Mucosa of descending colon (tissue), 3 donors: ENCODE data around the gene SCAF8. TPM values are rescaled to one million over a fixed set of nuclear protein-coding genes. Genes with fewer than 3 reads are reported as not detected.

Experiments
- ATAC-seq: fragments of 200-7000 bp; cut with Tn5 transposase; one replicate; pipeline ENCODE4 v1.9.1; 2020; ENCODE audit warnings: mild to moderate bottlenecking, moderate library complexity
- DNase-seq, 3 donors: peaks; one replicate each; pipeline ENCODE4 v3.0.0-alpha.2; 2020
- H3K36me3 ChIP-seq: fragments of 200-600 bp; one replicate; pipeline ENCODE4 v1.8.0; 2021; ENCODE audit warnings: low read depth, mild to moderate bottlenecking
- H3K4me1 ChIP-seq: fragments of 200-600 bp; one replicate; pipeline ENCODE4 v1.8.0; 2021; ENCODE audit warnings: low read depth, mild to moderate bottlenecking
- H3K4me3 ChIP-seq: fragments of 200-600 bp; one replicate; pipeline ENCODE4 v1.8.0; 2021; ENCODE audit warnings: mild to moderate bottlenecking
- H3K9me3 ChIP-seq: fragments of 200-600 bp; one replicate; pipeline ENCODE4 v1.8.0; 2021; ENCODE audit warnings: mild to moderate bottlenecking
- intact Hi-C, 2 donors: fragments of 100-400 bp; cut with DNase I in 1 of 2; cut with micrococcal nuclease in 1 of 2; formaldehyde crosslinking; loops; one replicate each; pipeline versions ENCODE4 v1.11.0 to v1.11.1; 2022; cut with DNase I, micrococcal nuclease
- total RNA-seq, 3 donors: library from RNA; stranded (reverse); fragmentation: NEBNext Ultra II Directional in 2 of 3; extraction: Animal tissue kit (Norgen Biotek cat#: 25700) in 2 of 3; gene quantifications; one replicate each; pipeline versions ENCODE4 v1.2.1 to v1.2.4, GENCODE V29; 2021 to 2023
- TF ChIP-seq, protein P1 (sequence below): fragments of 200-600 bp; IDR thresholded peaks from one replicate; pipeline ENCODE4 v1.8.0; 2022; ENCODE audit warnings: antibody characterized with exemption, mild to moderate bottlenecking
- donor health status: DM: no; HTN: no; CAD: no; lungs with moderate emphysema.
- donor health status: DM: no; HTN: no; CAD: no.
- donor health status: DM: no; HTN: yes; CAD: no.

SCAF8 gene
- total RNA-seq, 3 donors from 2014 or later: 36.4 to 48.6 (median 45.0) TPM

DNA sequence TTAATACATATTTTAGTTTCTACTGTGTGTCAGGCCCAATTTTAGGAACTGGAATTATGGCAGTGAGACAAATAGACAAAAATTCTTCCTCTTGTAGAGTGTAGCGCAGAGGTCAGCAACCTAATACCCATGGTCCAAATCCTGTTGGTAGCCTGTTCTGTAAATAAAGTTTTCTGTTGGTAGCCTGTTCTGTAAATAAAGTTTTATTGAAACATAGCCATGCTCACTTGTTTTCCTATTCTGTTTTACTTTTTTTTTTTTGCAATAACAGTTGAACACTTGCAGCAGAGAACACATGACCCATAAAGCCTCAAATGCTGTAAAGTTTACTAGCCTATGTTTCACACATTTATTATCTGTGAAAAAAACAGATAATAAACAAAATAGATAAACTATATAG is 87.9 kb downstream of the SCAF8 start:
- Histone ChIP-seq H3K9me3 (no peaks in the 10 kb centered on the region), H3K36me3 (no peaks in the 10 kb centered on the region), H3K4me3 (no peak overlapping the region), H3K4me1 (no peaks in the 10 kb centered on the region)
- intact Hi-C loops: no loop called here
- no peak for DNase-seq
- ATAC-seq: no peak
- TF ChIP-seq, protein P1, sequence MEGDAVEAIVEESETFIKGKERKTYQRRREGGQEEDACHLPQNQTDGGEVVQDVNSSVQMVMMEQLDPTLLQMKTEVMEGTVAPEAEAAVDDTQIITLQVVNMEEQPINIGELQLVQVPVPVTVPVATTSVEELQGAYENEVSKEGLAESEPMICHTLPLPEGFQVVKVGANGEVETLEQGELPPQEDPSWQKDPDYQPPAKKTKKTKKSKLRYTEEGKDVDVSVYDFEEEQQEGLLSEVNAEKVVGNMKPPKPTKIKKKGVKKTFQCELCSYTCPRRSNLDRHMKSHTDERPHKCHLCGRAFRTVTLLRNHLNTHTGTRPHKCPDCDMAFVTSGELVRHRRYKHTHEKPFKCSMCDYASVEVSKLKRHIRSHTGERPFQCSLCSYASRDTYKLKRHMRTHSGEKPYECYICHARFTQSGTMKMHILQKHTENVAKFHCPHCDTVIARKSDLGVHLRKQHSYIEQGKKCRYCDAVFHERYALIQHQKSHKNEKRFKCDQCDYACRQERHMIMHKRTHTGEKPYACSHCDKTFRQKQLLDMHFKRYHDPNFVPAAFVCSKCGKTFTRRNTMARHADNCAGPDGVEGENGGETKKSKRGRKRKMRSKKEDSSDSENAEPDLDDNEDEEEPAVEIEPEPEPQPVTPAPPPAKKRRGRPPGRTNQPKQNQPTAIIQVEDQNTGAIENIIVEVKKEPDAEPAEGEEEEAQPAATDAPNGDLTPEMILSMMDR: no peak

DNA sequence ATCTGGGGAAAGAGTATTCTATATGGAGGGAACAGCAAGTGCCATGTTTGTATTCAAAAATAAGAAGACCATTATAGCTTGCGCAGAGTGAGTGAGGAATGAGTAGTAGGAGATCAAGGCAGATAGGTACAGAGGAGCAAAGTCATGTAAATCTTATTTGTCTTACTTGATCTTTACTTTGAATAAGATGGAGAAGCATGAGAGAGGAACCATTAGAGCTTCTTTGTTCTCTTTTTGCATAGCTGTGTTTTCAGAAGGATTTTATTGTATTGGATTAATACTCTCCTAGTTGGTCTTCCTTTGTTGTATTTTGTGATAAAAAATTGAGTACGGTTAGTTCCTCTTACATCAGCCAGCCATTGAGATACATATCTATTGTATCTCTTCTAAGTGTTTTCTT is 88.4 kb downstream of the SCAF8 start:
- Histone ChIP-seq H3K4me1 (no peaks in the 10 kb centered on the region), H3K9me3 (no peaks in the 10 kb centered on the region), H3K36me3 (no peaks in the 10 kb centered on the region), H3K4me3 (no peak overlapping the region)
- ATAC-seq: no peak
- intact Hi-C loops: no loop called here
- DNase-seq: no peak
- TF ChIP-seq, protein P1: no peak

DNA sequence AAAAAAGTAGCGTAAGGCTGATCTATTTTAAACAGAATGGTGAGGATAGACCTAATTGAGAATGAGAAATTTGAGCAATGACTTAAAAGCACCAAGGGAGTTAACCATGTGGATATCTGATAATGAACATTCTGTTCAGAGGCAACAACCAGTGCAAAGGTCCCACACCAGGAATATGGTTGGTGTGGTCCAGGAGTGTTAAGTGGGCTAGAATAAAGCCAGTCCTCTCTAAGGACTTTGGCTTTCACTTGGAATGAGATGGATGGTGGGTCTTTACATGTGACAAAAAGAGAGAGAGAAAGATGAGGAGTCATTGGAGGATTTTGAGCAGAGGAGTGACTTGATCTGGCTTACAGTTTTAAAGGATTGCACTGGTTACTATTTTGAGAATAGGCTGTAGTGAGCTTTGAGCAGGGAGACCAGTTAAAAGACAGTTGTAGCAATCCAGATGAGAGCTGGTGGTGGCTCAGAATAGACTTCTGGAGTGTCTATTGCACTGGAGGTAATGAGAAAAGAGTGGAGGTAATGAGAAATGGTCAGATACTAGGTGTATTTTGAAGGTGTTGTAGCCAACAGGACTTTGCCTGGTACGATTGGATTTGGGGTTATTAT is 89.8 kb downstream of the SCAF8 start:
- ATAC-seq (no peak), DNase-seq (no peak)
- TF ChIP-seq, protein P1: no peak
- H3K9me3 ChIP-seq: no peaks in the 10 kb centered on the region
- H3K4me3 ChIP-seq: no peak overlapping the region
- H3K4me1 ChIP-seq: no peaks in the 10 kb centered on the region
- intact Hi-C loops: no loop called here
- no peaks in the 10 kb centered on the region for H3K36me3 ChIP-seq

DNA sequence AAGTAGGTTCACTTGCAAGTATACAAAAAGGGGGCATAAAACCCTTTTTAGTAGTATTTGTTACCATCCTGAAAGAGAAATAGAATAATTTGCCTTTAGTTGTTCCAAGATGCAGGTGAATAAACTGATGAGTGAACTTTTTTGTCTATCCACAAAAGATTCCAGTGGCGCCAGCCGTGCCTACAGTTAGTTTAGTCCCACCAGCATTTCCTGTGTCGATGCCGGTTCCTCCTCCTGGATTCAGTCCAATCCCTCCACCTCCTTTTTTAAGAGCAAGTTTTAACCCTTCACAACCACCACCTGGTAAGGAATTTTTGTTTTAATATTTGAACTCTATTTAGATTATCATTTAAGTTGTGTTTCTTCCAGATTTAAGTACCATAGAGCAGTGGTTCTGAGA is 90.9 kb downstream of the SCAF8 start:
- Histone ChIP-seq H3K4me3 (no peak overlapping the region), H3K4me1 (no peaks in the 10 kb centered on the region), H3K9me3 (no peaks in the 10 kb centered on the region), H3K36me3 (no peaks in the 10 kb centered on the region)
- intact Hi-C loops: no loop called here
- ATAC-seq (no peak), DNase-seq (no peak)
- TF ChIP-seq, protein P1: no peak

DNA sequence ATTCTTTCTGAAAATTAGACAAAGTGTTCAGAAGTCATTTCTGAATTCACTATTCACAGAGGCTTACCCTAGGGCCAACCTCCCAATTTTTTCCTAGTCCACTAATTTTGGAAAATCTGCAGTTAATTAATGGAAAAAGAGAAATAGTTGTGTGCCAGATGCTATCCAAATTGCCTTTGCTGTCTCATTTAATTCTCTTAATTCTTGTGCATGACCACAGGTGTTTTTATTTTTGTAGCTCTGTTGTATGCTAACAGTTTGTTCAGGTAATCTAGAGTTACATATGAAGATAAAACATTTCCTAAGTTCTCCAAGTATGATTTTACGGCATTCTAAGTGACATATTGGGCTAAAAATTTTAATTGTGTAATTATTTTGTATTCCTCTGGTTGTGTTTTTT is 96.8 kb downstream of the SCAF8 start:
- intact Hi-C loops: no loop called here
- no peaks in the 10 kb centered on the region for H3K4me1 ChIP-seq
- TF ChIP-seq, protein P1: no peak
- no peaks in the 10 kb centered on the region for H3K36me3 ChIP-seq
- no peaks in the 10 kb centered on the region for H3K9me3 ChIP-seq
- no peak overlapping the region for H3K4me3 ChIP-seq
- DNase-seq: no peak
- no peak for ATAC-seq

DNA sequence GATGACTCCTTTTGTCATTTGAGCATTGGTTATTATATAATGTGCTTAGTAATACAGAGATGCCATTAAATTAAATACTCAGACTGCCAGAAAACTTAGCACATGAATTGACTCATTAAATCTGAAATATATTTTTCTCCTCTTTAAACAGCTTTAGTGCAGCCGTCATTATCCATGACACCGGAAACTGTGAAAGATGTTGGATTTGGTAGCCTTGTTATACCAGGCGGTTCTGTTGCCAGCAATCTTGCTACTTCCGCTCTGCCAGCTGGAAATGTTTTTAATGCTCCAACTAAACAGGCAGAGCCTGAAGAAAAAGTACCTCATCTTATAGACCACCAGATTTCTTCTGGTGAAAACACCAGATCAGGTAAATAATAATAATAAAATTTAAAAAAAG is 97.6 kb downstream of the SCAF8 start:
- TF ChIP-seq, protein P1: no peak

More for the DNA sequence above, 97.6 kb downstream of the SCAF8 start:
- no peak for DNase-seq
- no peaks in the 10 kb centered on the region for H3K36me3 ChIP-seq
- no peak for ATAC-seq
- H3K4me1 ChIP-seq: no peaks in the 10 kb centered on the region
- no peaks in the 10 kb centered on the region for H3K9me3 ChIP-seq
- H3K4me3 ChIP-seq: no peak overlapping the region
- intact Hi-C loops: no loop called here
